ENCODE measurements around the gene MAPK10.

GRCh38 chr4:86235549-86235948, 124.3 kb downstream of the MAPK10 start:
- TF ChIP-seq CTCF (IDR thresholded peaks at IDR 0.05) (no peak), POLR2AphosphoS5 (IDR thresholded peaks at IDR 0.05) (no peak), POLR2A (IDR thresholded peaks at IDR 0.05) (no peak)
